Measurements from ENCODE around the gene MCC.

MCC gene

GRCh38 chr5:113162208-113162607 is 326.0 kb downstream of the MCC start:
- no peak for TF ChIP-seq CTCF (IDR thresholded peaks at IDR 0.05)

- TF ChIP-seq CTCF (IDR thresholded peaks at IDR 0.05): no peak
These were observed 326.4 kb downstream of the MCC start for GRCh38 chr5:113161806-113162205.

- no peak for TF ChIP-seq CTCF (IDR thresholded peaks at IDR 0.05)
These were observed 330.4 kb downstream of the MCC start for GRCh38 chr5:113157886-113158285.

- no peak for TF ChIP-seq CTCF (IDR thresholded peaks at IDR 0.05)
These were observed 331.9 kb downstream of the MCC start for GRCh38 chr5:113156271-113156877.

GRCh38 chr5:113153512-113154097 is 334.6 kb downstream of the MCC start:
- no peak for TF ChIP-seq CTCF (IDR thresholded peaks at IDR 0.05)

GRCh38 chr5:113152380-113152740 is 335.9 kb downstream of the MCC start:
- TF ChIP-seq CTCF (IDR thresholded peaks at IDR 0.05): no peak

GRCh38 chr5:113151641-113152379 is 336.4 kb downstream of the MCC start:
- TF ChIP-seq CTCF (IDR thresholded peaks at IDR 0.05): no peak
